Left lung (tissue), 10 donors: Measurements from ENCODE around the gene C16orf82. TPM values are rescaled to one million over a fixed set of nuclear protein-coding genes. Genes with fewer than 3 reads are reported as not detected.

Experiments
- ATAC-seq: fragments of 200-7000 bp; cut with Tn5 transposase; one replicate; pipeline ENCODE4 v1.9.1; 2020; ENCODE audit warnings: moderate library complexity
- DNase-seq, 4 donors: peaks; one replicate each; pipeline ENCODE4 v3.0.0-alpha.2; 2013 to 2020
- H3K27ac ChIP-seq, 2 donors: fragments of 200-600 bp; sonication (generic) in 1 of 2; one replicate each; pipeline versions ENCODE4 v1.5.0 to v1.8.0; 2020 to 2021
- H3K27me3 ChIP-seq, 2 donors: fragments of 200-600 bp; sonication (generic) in 1 of 2; one replicate each; pipeline versions ENCODE4 v1.5.0 to v1.8.0; 2020 to 2021
- H3K36me3 ChIP-seq, 2 donors: fragments of 200-600 bp; sonication (generic) in 1 of 2; one replicate each; pipeline versions ENCODE4 v1.5.0 to v1.8.0; 2020 to 2021
- H3K4me1 ChIP-seq, 2 donors: fragments of 200-600 bp; one replicate each; pipeline ENCODE4 v1.8.0; 2021
- H3K4me3 ChIP-seq, 2 donors: fragments of 200-600 bp; sonication (generic) in 1 of 2; one replicate each; pipeline versions ENCODE4 v1.5.0 to v1.8.0; 2020 to 2021; ENCODE audit warnings: mild to moderate bottlenecking in 1 of 2
- H3K9me3 ChIP-seq, 2 donors: fragments of 200-600 bp; sonication (generic) in 1 of 2; one replicate each; pipeline versions ENCODE4 v1.5.0 to v1.8.0; 2020 to 2021
- CTCF ChIP-seq, 2 donors: fragments of 200-600 bp; sonication (generic) in 1 of 2; IDR thresholded peaks; one replicate each; pipeline versions ENCODE4 v1.5.0 to v1.8.0; 2021; ENCODE audit warnings: antibody characterized with exemption in 2 of 2
- intact Hi-C, 2 donors: fragments of 100-400 bp; cut with DNase I; formaldehyde crosslinking; loops; one replicate each; pipeline versions ENCODE4 v1.11.2 to v1.14.2; 2022
- polyA plus RNA-seq, 6 donors: library from polyadenylated mRNA; unstranded; fragments of 120-200 nt; gene quantifications; one replicate each; pipeline ENCODE4 v1.2.1, GENCODE V29; 2013; ENCODE audit not compliant: insufficient read length in 6 of 6
- total RNA-seq, 2 donors: library from RNA; stranded (reverse); fragmentation: NEBNext Ultra II Directional; extraction: Animal tissue kit (Norgen Biotek cat#: 25700); gene quantifications; one replicate each; pipeline ENCODE4 v1.2.1, GENCODE V29; 2021
- donor health status: DM: no; HTN: yes; CAD: no.
- donor health status: DM: no; HTN: no; CAD: no.

Gene C16orf82
- total and polyA plus RNA-seq, 8 donors, result not detected

- H3K4me1 ChIP-seq, result no peaks in the 10 kb centered on the region
- no peaks in the 10 kb centered on the region for H3K36me3 ChIP-seq
- no peak for TF ChIP-seq CTCF (IDR thresholded peaks at IDR 0.05)
- H3K4me3 ChIP-seq, result no peak overlapping the region
- no peak for DNase-seq
- H3K27ac ChIP-seq, result no peak overlapping the region
- no peak for ATAC-seq
- H3K27me3 ChIP-seq, result peaks cover 0 to 17% of the 10 kb centered on the region in 2 donors
- no peaks in the 10 kb centered on the region for H3K9me3 ChIP-seq
- intact Hi-C loops, result no loop called here
Observed at GRCh38 chr16:27102701-27103575, 36.2 kb downstream of the C16orf82 start.

GRCh38 chr16:27103954-27104353 lies 37.2 kb downstream of the C16orf82 start:
- H3K4me3 ChIP-seq, result no peak overlapping the region
- H3K36me3 ChIP-seq, result no peaks in the 10 kb centered on the region
- H3K4me1 ChIP-seq, result no peaks in the 10 kb centered on the region
- no peak overlapping the region for H3K27ac ChIP-seq
- intact Hi-C loops, result no loop called here
- peaks cover 0 to 23% of the 10 kb centered on the region in 2 donors for H3K27me3 ChIP-seq
- DNase-seq, result no peak
- TF ChIP-seq CTCF (IDR thresholded peaks at IDR 0.05), result no peak
- ATAC-seq, result no peak
- H3K9me3 ChIP-seq, result no peaks in the 10 kb centered on the region

GRCh38 chr16:27106305-27106704 lies 39.6 kb downstream of the C16orf82 start:
- DNase-seq (no peak), ATAC-seq (no peak)
- Histone ChIP-seq H3K27me3 (peaks cover 0 to 30% of the 10 kb centered on the region in 2 donors), H3K4me3 (no peak overlapping the region), H3K4me1 (peaks cover 0 to 8% of the 10 kb centered on the region in 2 donors), H3K36me3 (no peaks in the 10 kb centered on the region), H3K9me3 (no peaks in the 10 kb centered on the region), H3K27ac (no peak overlapping the region)
- TF ChIP-seq CTCF (IDR thresholded peaks at IDR 0.05), result no peak
- intact Hi-C loops, result no loop called here

GRCh38 chr16:27107185-27107592 lies 40.5 kb downstream of the C16orf82 start:
- intact Hi-C loops, result no loop called here
- no peak for ATAC-seq
- DNase-seq, result no peak
- Histone ChIP-seq H3K36me3 (no peaks in the 10 kb centered on the region), H3K27ac (no peak overlapping the region), H3K4me3 (no peak overlapping the region), H3K9me3 (no peaks in the 10 kb centered on the region), H3K4me1 (peaks cover 0 to 8% of the 10 kb centered on the region in 2 donors), H3K27me3 (peaks cover 0 to 30% of the 10 kb centered on the region in 2 donors)
- TF ChIP-seq CTCF (IDR thresholded peaks at IDR 0.05), result no peak

GRCh38 chr16:27108051-27108770 lies 41.5 kb downstream of the C16orf82 start:
- H3K4me1 ChIP-seq, result peaks cover 0 to 8% of the 10 kb centered on the region in 2 donors
- H3K27me3 ChIP-seq, result peaks cover 0 to 30% of the 10 kb centered on the region in 2 donors
- TF ChIP-seq CTCF (IDR thresholded peaks at IDR 0.05), result no peak
- no peaks in the 10 kb centered on the region for H3K36me3 ChIP-seq
- no peak for ATAC-seq
- no peak for DNase-seq
- H3K27ac ChIP-seq, result no peak overlapping the region
- intact Hi-C loops, result no loop called here
- H3K9me3 ChIP-seq, result no peaks in the 10 kb centered on the region
- no peak overlapping the region for H3K4me3 ChIP-seq
